GM20431 (cell line): Measurements from ENCODE around the gene NMNAT3.

Experiments
- in situ Hi-C: fragments of 300-500 bp; cut with MseI, MboI; formaldehyde crosslinking; loops from one replicate; pipeline ENCODE4 v1.15.0; 2020; ENCODE audit warnings: low sequenced_read_pairs; ENCODE audit not compliant: unreplicated experiment

NMNAT3 gene

GRCh38 chr3:139677388-139678155 is at the start of gene NMNAT3:
Gene NMNAT3 (minus strand): TSS chr3:139677972. CDS start chr3:139627724, 50,248 bp downstream.
- in situ Hi-C loops, result no loop called here

- in situ Hi-C loops, result no loop called here
Measured at GRCh38 chr3:139721370-139721769, 43.6 kb upstream of the NMNAT3 start.

- in situ Hi-C loops, result no loop called here
Measured at GRCh38 chr3:139718415-139718814, 40.6 kb upstream of the NMNAT3 start.

GRCh38 chr3:139716908-139717485 is 39.2 kb upstream of the NMNAT3 start:
- in situ Hi-C loops, result no loop called here

- in situ Hi-C loops, result no loop called here
Measured at GRCh38 chr3:139715743-139716360, 38.1 kb upstream of the NMNAT3 start.

GRCh38 chr3:139715166-139715565 is 37.4 kb upstream of the NMNAT3 start:
- in situ Hi-C loops, result no loop called here

GRCh38 chr3:139710212-139710611 is 32.4 kb upstream of the NMNAT3 start:
- in situ Hi-C loops, result no loop called here

GRCh38 chr3:139705631-139706030 is 27.9 kb upstream of the NMNAT3 start:
- in situ Hi-C loops, result no loop called here

GRCh38 chr3:139696314-139696604 is 18.5 kb upstream of the NMNAT3 start:
- in situ Hi-C loops, result no loop called here

- in situ Hi-C loops, result no loop called here
Measured at GRCh38 chr3:139695426-139696313, 17.9 kb upstream of the NMNAT3 start.

- in situ Hi-C loops, result no loop called here
Measured at GRCh38 chr3:139695007-139695406, 17.2 kb upstream of the NMNAT3 start.

GRCh38 chr3:139694542-139694941 is 16.8 kb upstream of the NMNAT3 start:
- in situ Hi-C loops, result no loop called here

- in situ Hi-C loops, result no loop called here
Measured at GRCh38 chr3:139691619-139692018, 13.8 kb upstream of the NMNAT3 start.

- in situ Hi-C loops, result no loop called here
Measured at GRCh38 chr3:139689708-139690228, 12.0 kb upstream of the NMNAT3 start.

- in situ Hi-C loops, result no loop called here
Measured at GRCh38 chr3:139689122-139689521, 11.3 kb upstream of the NMNAT3 start.

GRCh38 chr3:139687431-139687830 is 9.7 kb upstream of the NMNAT3 start:
- in situ Hi-C loops, result no loop called here

GRCh38 chr3:139686624-139687023 is 8.9 kb upstream of the NMNAT3 start:
- in situ Hi-C loops, result no loop called here

- in situ Hi-C loops, result no loop called here
Measured at GRCh38 chr3:139686206-139686605, 8.4 kb upstream of the NMNAT3 start.

- in situ Hi-C loops, result no loop called here
Measured at GRCh38 chr3:139679220-139679775, 1.5 kb upstream of the NMNAT3 start.
